ENCODE results near the gene LYRM4. TPM values are rescaled to one million over a fixed set of nuclear protein-coding genes. Genes with fewer than 3 reads are reported as not detected.

The LYRM4 gene
- total RNA-seq, 1 donor from 2014 or later = 19.2 TPM

- no peaks in the 10 kb centered on the region for H3K9me3 ChIP-seq
- no peak overlapping the region for H3K4me3 ChIP-seq
- TF ChIP-seq POLR2A (IDR thresholded peaks at IDR 0.05) (no peak), POLR2AphosphoS5 (IDR thresholded peaks at IDR 0.05; ENCODE audit: insufficient read depth in 1 of 2, low read depth in 1 of 2) (no peak), CTCF (IDR thresholded peaks at IDR 0.05) (no peak)
- DNase-seq (ENCODE audit: extremely low spot score in 2 of 2) = no peak
- intact Hi-C loops (cut with DNase I) = no loop called here
- no peaks in the 10 kb centered on the region for H3K27me3 ChIP-seq
- no peak overlapping the region for H3K27ac ChIP-seq
- no peaks in the 10 kb centered on the region for H3K36me3 ChIP-seq
- peaks cover 5% of the 10 kb centered on the region for H3K4me1 ChIP-seq
These were observed 165.5 kb downstream of the LYRM4 start for GRCh38 chr6:5095236-5095635.

DNA sequence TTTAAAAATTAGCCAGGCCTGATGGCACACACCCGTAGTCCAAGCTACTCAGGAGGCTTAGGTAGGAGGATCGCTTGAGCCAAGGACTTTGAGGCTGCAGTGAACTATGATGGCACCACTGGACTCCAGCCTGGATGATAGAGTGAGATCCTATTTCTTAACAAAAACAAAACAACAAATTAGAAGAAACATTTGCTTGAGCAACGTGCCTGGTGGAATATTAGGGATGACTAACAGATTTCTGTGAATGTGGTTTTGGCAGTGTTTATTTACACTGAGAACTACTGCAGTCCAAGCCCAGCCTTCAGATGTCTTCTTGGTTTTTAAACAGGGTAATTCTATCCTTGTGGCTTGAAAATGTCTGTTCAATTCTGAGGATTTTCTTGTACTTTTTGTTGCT is 166.4 kb downstream of the LYRM4 start:
- Histone ChIP-seq H3K36me3 (no peaks in the 10 kb centered on the region), H3K9me3 (no peaks in the 10 kb centered on the region), H3K27me3 (no peaks in the 10 kb centered on the region), H3K4me1 (peaks cover 5% of the 10 kb centered on the region), H3K4me3 (no peak overlapping the region), H3K27ac (no peak overlapping the region)
- TF ChIP-seq POLR2AphosphoS5 (IDR thresholded peaks at IDR 0.05; ENCODE audit: insufficient read depth in 1 of 2, low read depth in 1 of 2) (no peak), POLR2A (IDR thresholded peaks at IDR 0.05) (no peak), CTCF (IDR thresholded peaks at IDR 0.05) (no peak)
- DNase-seq (ENCODE audit: extremely low spot score in 2 of 2) = no peak
- intact Hi-C loops (cut with DNase I) = no loop called here

GRCh38 chr6:5093231-5094015 is 167.3 kb downstream of the LYRM4 start:
- TF ChIP-seq POLR2AphosphoS5 (IDR thresholded peaks at IDR 0.05; ENCODE audit: insufficient read depth in 1 of 2, low read depth in 1 of 2) (no peak), CTCF (IDR thresholded peaks at IDR 0.05) (no peak), POLR2A (IDR thresholded peaks at IDR 0.05) (no peak)
- H3K4me3 ChIP-seq = no peak overlapping the region
- DNase-seq (ENCODE audit: extremely low spot score in 2 of 2) = no peak
- H3K36me3 ChIP-seq = no peaks in the 10 kb centered on the region
- H3K9me3 ChIP-seq = no peaks in the 10 kb centered on the region
- no peak overlapping the region for H3K27ac ChIP-seq
- peaks cover 5% of the 10 kb centered on the region for H3K4me1 ChIP-seq
- H3K27me3 ChIP-seq = no peaks in the 10 kb centered on the region
- intact Hi-C loops (cut with DNase I) = no loop called here

GRCh38 chr6:5091210-5092069 is 169.3 kb downstream of the LYRM4 start:
- no peak for TF ChIP-seq POLR2AphosphoS5 (IDR thresholded peaks at IDR 0.05; ENCODE audit: insufficient read depth in 1 of 2, low read depth in 1 of 2)
- TF ChIP-seq CTCF (IDR thresholded peaks at IDR 0.05) = no peak
- TF ChIP-seq POLR2A (IDR thresholded peaks at IDR 0.05) = no peak
- no peak for DNase-seq (ENCODE audit: extremely low spot score in 2 of 2)
- Histone ChIP-seq H3K4me3 (no peak overlapping the region), H3K4me1 (peaks cover 20% of the 10 kb centered on the region), H3K27me3 (no peaks in the 10 kb centered on the region), H3K9me3 (no peaks in the 10 kb centered on the region), H3K27ac (no peak overlapping the region), H3K36me3 (no peaks in the 10 kb centered on the region)
- intact Hi-C loops (cut with DNase I) = no loop called here
